HG03196 (cell line): ENCODE results near the gene UBXN6.

Experiments used
- ATAC-seq: cut with Tn5 transposase; IDR thresholded peaks from one replicate; pipeline ENCODE4 v1.9.1; 2021; ENCODE audit not compliant: unreplicated experiment

The UBXN6 gene

GRCh38 chr19:4457654-4458395 lies at the start of gene UBXN6:
Gene UBXN6, minus strand, starts transcription at chr19:4457794. Its CDS starts 97 bp downstream, at chr19:4457697.
- peak; percentile 90 for ATAC-seq

GRCh38 chr19:4507150-4507452 lies 49.5 kb upstream of the UBXN6 start:
- ATAC-seq, result no peak

- ATAC-seq, result no peak
These were observed 49.0 kb upstream of the UBXN6 start for GRCh38 chr19:4506449-4507149.

DNA sequence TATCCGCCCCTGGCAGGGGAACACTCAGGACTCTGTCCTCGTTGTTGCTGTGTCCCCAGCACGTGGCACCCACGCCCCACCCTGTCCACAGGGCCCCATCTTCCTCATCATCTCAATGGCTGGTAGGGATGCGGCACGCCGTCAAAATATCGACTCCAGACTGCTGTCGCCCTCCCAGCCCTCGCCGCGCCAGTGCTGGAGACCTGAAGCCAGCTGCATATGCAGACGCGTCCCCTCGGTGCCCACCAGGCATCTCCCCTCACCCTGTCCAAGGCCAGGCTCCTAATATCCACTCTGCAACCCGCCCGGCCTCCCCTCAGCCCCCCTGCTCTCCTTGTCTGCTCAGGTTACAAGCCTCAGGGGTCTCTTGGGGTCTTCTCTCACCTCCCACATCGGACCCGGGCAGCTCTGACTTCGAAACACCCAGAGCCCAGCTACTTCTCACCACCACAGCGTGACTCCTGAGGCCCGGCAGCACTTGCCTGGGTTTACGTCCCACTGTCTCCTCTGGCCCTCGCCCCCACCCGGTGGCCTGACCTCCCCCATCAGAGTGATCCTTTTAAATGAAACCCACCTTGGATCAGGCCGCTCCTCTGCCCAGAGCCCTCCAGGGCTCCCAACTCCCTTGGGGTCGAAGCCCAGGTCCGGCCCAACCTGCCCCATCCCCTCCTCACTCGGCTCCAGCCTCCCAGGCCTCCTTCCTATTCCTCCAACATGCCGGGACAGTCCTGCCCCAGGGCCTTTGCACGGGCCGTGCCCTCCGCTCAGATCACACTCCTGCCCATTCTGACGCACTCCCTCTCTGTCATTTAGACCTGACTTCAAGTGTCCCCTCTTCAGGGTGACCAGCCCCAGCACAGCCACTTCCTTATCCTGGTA lies 48.2 kb upstream of the UBXN6 start:
- ATAC-seq, result no peak

- ATAC-seq, result no peak
These were observed 47.4 kb upstream of the UBXN6 start for GRCh38 chr19:4504891-4505569.

- ATAC-seq, result no peak
These were observed 46.7 kb upstream of the UBXN6 start for GRCh38 chr19:4504297-4504701.

DNA sequence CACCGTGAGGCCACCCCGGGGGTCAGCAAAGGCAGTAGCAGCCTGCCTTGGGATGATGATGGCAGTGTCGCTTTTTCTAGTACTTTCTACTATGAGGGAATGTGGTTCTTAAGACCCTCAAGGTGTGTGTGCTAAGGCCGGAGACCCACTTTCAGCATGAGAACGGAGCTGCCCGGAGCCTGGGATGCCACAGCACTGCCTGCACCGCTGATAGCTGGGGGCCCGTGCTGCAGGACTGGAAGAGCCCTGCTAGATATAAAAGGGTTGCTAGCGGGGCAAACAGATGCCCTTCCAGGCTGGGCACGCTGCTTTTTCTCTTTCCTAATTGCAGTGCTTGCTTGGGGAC lies 46.2 kb upstream of the UBXN6 start:
- no peak for ATAC-seq

- ATAC-seq, result no peak
These were observed 45.7 kb upstream of the UBXN6 start for GRCh38 chr19:4503132-4503824.

- ATAC-seq, result no peak
These were observed 44.9 kb upstream of the UBXN6 start for GRCh38 chr19:4502282-4503131.

DNA sequence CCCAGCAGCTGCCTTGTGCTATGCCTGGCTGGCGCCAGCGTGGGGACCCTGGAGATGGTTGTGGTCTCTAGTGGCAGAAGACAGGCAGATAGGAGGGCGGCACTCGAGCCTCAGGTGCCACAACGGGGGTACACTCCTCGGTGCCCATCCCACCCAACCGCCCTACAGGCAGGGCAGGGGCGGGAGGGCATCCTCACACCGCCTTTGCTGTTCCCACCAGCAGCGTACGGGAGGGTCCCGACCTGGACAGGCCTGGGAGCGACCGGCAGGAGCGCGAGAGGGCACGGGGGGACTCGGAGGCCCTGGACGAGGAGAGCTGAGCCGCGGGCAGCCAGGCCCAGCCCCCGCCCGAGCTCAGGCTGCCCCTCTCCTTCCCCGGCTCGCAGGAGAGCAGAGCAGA lies 44.1 kb upstream of the UBXN6 start:
- no peak for ATAC-seq

- no peak for ATAC-seq
These were observed 43.4 kb upstream of the UBXN6 start for GRCh38 chr19:4500841-4501591.

GRCh38 chr19:4499855-4500254 lies 42.3 kb upstream of the UBXN6 start:
- no peak for ATAC-seq

- ATAC-seq, result no peak
These were observed 41.7 kb upstream of the UBXN6 start for GRCh38 chr19:4499318-4499717.

- ATAC-seq, result no peak
These were observed 41.1 kb upstream of the UBXN6 start for GRCh38 chr19:4498694-4499093.

GRCh38 chr19:4497770-4498389 lies 40.3 kb upstream of the UBXN6 start:
- ATAC-seq, result no peak

GRCh38 chr19:4496304-4496703 lies 38.7 kb upstream of the UBXN6 start:
- no peak for ATAC-seq

DNA sequence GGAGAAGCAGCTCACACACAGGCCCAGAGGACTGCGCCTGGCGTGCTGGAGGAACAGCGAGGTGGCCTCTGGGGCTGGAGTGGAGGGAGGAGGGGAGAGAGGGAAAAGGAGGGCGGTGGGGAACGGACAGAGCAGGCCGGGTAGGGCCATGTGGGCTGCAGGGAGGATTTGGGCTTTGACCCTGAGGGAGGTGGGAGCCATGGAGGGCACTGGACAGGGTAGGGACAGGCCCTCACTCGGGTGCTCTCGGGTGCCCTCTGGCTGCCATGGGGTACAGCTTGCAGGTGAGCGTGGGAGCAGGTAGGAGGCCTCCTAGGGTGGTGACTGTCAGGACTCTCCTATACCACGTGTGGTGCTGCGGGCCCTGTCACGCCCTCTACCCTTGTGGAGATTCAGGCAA lies 37.9 kb upstream of the UBXN6 start:
- no peak for ATAC-seq

DNA sequence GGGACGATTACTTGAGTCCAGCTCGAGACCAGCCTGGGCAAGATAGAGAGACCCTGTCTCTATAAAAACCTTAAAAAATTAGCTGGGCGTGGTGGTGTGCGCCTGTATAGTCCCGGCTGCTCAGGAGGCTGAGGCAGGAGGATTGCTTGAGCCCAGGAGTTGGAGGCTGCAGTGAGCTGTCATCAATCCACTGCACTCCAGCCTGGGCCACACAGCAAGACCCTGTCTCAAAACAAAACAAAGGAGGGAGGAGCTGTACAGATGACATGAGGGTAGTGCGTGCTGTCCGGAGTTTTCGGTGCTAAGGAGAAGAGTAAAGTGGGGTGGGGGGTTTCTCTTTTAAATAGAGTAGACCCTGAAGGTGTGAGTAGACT lies 37.1 kb upstream of the UBXN6 start:
- ATAC-seq, result no peak
